Upper lobe of left lung (tissue), 4 donors: ENCODE data around the gene ARHGAP26.

ENCODE experiments used
- CTCF ChIP-seq, 6 experiments: fragments of 450-650 bp in 4 of 6; fragments of 200-600 bp in 2 of 6; sonication (generic) in 2 of 6; IDR thresholded peaks; one replicate each; pipeline ENCODE4 v1.5.1; 2016 to 2019; ENCODE audit warnings: antibody characterized with exemption in 6 of 6
- EP300 ChIP-seq, 4 donors: sonication (generic); formaldehyde crosslinking; IDR thresholded peaks; one replicate each; pipeline ENCODE4 v1.5.1; 2017; ENCODE audit warnings: antibody characterized with exemption in 4 of 4, control low read depth in 2 of 4
- POLR2A ChIP-seq, 4 donors: fragments of 450-650 bp; IDR thresholded peaks; one replicate each; pipeline ENCODE4 v1.5.1; 2016 to 2017; ENCODE audit warnings: antibody characterized with exemption in 4 of 4, mild to moderate bottlenecking in 2 of 4

- TF ChIP-seq EP300 (IDR thresholded peaks at IDR 0.05) (no peak), POLR2A (IDR thresholded peaks at IDR 0.05) (no peak), CTCF (IDR thresholded peaks at IDR 0.05) (no peak)
These were observed 381.0 kb downstream of the ARHGAP26 start for GRCh38 chr5:143151056-143151700.
